Measurements from ENCODE around the gene STK39.
A peak's percentile ranks its signal among the peaks of the same experiment; 100 is the strongest.

STK39 gene

DNA sequence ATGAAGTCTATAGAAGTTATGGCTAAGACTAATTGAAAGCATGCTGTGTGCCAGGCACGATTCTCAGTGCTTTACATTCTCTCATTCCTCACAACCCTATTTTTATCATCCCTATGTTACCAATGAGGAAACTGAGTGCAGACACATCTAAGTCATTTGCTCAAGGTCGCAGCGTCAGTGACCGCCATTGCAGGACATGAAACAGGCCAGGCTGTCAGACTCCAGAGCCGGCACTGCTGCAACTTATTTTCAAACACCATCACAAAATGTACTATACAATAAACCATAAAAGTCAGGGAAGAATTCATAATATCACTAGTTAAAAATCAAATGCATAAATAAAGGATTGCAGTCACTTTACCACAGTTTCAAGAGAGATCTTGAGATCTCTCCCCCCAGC lies 5.6 kb downstream of the STK39 start:
- H3K4me3 ChIP-seq (ENCODE audit: low read depth, low read length), result no peak overlapping the region
- H3K27ac ChIP-seq, result no peak overlapping the region
- peaks cover 3% of the 10 kb centered on the region; the same call in 1 of the 2 replicates for H3K36me3 ChIP-seq
- no peaks in the 10 kb centered on the region for H3K9me3 ChIP-seq (ENCODE audit: severe bottlenecking)
- no peaks in the 10 kb centered on the region for H3K27me3 ChIP-seq (ENCODE audit: insufficient read depth, low read depth, severe bottlenecking)
- TF ChIP-seq, protein P1, sequence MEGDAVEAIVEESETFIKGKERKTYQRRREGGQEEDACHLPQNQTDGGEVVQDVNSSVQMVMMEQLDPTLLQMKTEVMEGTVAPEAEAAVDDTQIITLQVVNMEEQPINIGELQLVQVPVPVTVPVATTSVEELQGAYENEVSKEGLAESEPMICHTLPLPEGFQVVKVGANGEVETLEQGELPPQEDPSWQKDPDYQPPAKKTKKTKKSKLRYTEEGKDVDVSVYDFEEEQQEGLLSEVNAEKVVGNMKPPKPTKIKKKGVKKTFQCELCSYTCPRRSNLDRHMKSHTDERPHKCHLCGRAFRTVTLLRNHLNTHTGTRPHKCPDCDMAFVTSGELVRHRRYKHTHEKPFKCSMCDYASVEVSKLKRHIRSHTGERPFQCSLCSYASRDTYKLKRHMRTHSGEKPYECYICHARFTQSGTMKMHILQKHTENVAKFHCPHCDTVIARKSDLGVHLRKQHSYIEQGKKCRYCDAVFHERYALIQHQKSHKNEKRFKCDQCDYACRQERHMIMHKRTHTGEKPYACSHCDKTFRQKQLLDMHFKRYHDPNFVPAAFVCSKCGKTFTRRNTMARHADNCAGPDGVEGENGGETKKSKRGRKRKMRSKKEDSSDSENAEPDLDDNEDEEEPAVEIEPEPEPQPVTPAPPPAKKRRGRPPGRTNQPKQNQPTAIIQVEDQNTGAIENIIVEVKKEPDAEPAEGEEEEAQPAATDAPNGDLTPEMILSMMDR (IDR thresholded peaks at IDR 0.05; ENCODE audit: low read depth, low read length), result no peak
- no peak for DNase-seq

DNA sequence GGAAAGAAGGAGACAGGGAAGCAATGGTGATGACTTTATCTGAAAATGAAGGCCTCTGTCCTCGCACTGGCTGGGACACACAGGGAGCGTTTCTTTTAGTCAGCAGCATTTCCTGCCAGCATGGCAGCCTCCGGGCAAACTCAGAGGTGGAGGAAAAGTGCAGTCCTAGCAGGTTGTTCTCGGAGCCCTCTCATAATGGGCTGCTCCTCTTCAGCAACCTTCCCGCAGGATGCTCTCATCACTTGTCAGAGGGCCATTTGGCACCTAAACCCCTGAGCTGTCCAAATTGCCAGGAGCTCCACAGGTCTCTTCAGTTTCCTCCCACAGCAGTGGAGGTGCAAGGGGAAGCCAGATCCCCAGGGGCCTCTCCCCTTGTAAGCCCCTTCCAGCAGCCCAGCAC lies 6.2 kb downstream of the STK39 start:
- Histone ChIP-seq H3K36me3 (peaks cover 3% of the 10 kb centered on the region; the same call in 1 of the 2 replicates), H3K27ac (no peak overlapping the region), H3K4me3 (ENCODE audit: low read depth, low read length) (no peak overlapping the region), H3K27me3 (ENCODE audit: insufficient read depth, low read depth, severe bottlenecking) (no peaks in the 10 kb centered on the region), H3K9me3 (ENCODE audit: severe bottlenecking) (peaks cover 5% of the 10 kb centered on the region)
- TF ChIP-seq, protein P1 (IDR thresholded peaks at IDR 0.05; ENCODE audit: low read depth, low read length), result no peak
- no peak for DNase-seq

DNA sequence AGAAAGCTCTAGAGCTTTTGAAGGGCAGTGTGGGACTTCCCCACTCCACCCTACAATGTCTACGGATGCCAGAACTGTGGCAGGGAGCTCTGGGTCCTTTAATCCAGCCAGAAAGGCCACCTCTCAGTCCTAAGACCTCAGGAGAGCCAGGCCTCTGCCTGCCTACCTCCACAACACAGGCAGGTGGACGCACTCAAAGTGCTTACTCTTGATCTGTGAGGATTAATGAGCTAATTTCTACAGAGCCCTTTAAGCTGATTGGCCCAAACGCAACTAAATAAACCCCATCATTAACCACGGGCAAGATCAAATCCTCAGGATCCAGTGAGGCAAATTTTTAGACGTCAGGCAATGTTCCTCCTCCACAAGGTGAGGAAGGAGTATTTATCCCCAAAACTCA lies 8.1 kb downstream of the STK39 start:
- DNase-seq, result peak; percentile 78
- Histone ChIP-seq H3K27me3 (ENCODE audit: insufficient read depth, low read depth, severe bottlenecking) (no peaks in the 10 kb centered on the region), H3K4me3 (ENCODE audit: low read depth, low read length) (no peak overlapping the region), H3K36me3 (peaks cover 3% of the 10 kb centered on the region; the same call in 1 of the 2 replicates), H3K27ac (peak overlapping the region; percentile 25; the same call in 1 of the 2 replicates), H3K9me3 (ENCODE audit: severe bottlenecking) (peaks cover 6% of the 10 kb centered on the region)
- TF ChIP-seq, protein P1 (IDR thresholded peaks at IDR 0.05; ENCODE audit: low read depth, low read length), result no peak

DNA sequence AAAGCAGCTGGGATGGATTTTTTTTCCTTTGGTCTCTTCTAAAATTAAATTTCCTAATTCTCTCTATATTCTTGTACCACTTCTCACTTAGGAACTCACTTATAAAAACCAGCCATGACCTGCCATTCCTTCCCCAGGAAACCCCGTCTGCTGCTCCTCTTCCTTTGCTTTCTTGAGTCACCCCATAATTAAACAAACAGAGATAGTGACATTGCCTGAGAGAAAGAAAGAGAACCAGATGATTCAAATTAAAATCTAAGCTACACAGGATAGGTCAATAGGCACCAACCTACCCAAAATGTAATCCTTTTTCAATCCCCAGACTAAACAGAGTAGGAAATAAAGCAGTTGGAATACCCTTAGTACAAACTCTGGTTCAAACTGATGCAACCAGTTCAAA lies 9.7 kb downstream of the STK39 start:
- peaks cover 3% of the 10 kb centered on the region; the same call in 1 of the 2 replicates for H3K36me3 ChIP-seq
- TF ChIP-seq, protein P1 (IDR thresholded peaks at IDR 0.05; ENCODE audit: low read depth, low read length), result no peak
- no peak overlapping the region for H3K27ac ChIP-seq
- H3K4me3 ChIP-seq (ENCODE audit: low read depth, low read length), result no peak overlapping the region
- no peak for DNase-seq
- peaks cover 6% of the 10 kb centered on the region for H3K9me3 ChIP-seq (ENCODE audit: severe bottlenecking)
- H3K27me3 ChIP-seq (ENCODE audit: insufficient read depth, low read depth, severe bottlenecking), result no peaks in the 10 kb centered on the region

DNA sequence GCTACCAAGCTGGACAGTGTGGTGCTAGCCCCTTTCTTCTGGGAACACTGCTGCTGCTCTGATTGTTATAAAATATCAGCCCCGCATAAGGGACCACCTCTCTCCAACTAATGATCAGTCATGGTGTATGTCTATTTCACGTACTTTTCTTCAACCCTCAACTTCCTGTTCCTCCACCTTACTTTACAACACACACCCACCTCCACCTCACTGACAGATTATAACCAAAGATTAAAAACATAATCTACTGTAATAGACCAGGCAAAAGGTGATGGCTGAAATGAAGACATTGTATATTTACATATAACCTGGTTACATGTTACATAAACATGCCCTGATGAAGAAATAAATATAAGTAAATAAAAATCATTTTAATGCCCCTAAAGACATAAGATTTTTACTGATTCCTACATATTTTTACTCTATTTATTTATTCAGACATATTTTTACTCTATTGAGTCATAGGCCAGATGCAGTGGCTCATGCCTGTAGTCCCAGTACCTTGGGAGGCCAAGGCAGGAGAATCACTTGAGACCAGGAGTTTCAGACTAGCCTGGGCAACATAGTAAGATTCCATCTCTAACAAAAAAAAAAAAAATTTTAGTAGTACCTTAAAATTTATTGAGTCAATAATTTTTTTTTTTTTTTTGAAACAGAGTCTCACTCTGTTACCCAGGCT lies 12.8 kb downstream of the STK39 start:
- Histone ChIP-seq H3K27ac (no peak overlapping the region), H3K36me3 (peaks cover 3% of the 10 kb centered on the region; the same call in 1 of the 2 replicates), H3K9me3 (ENCODE audit: severe bottlenecking) (peaks cover 6% of the 10 kb centered on the region), H3K27me3 (ENCODE audit: insufficient read depth, low read depth, severe bottlenecking) (no peaks in the 10 kb centered on the region), H3K4me3 (ENCODE audit: low read depth, low read length) (no peak overlapping the region)
- DNase-seq, result no peak
- TF ChIP-seq, protein P1 (IDR thresholded peaks at IDR 0.05; ENCODE audit: low read depth, low read length), result no peak

All from WERI-Rb-1 (cell line).